GM12878 (cell line): ENCODE results near the gene FAM193A. TPM values are rescaled to one million over a fixed set of nuclear protein-coding genes. Genes with fewer than 3 reads are reported as not detected.

Source experiments
- ATAC-seq: fragments of 200-7000 bp; cut with Tn5 transposase; 3 replicates; pipeline ENCODE4 v1.9.1; 2020; ENCODE audit warnings: mild to moderate bottlenecking, moderate library complexity
- BruUV-seq: library from RNA; stranded (reverse); fragments of 400-500 nt; replicated peaks from 2 replicates; lab custom pipeline; 2021; lab: Mats Ljungman, UMichigan
- CTCF ChIA-PET: fragments of 300-600 bp; sonication (Branson Sonifier 250); formaldehyde crosslinking; extraction: SDS; loops from one replicate; lab custom pipeline; 2021; ENCODE audit warnings: inconsistent platforms; lab: Yijun Ruan, JAX
- POLR2A ChIA-PET: fragments of 350-600 bp; formaldehyde crosslinking; extraction: SDS; loops from one replicate; lab custom pipeline; 2021; ENCODE audit warnings: inconsistent platforms; lab: Charles Lee
- RAD21 ChIA-PET: fragments of 300-600 bp; sonication (Branson Sonifier 250); formaldehyde crosslinking; loops from one replicate; lab custom pipeline; 2023; ENCODE audit warnings: antibody characterized with exemption; ENCODE audit not compliant: unreplicated experiment; lab: Charles Lee
- SMC1A ChIA-PET: fragments of 300-600 bp; sonication (Branson Sonifier 250); formaldehyde crosslinking; loops from one replicate; lab custom pipeline; 2023; ENCODE audit not compliant: unreplicated experiment, uncharacterized antibody; lab: Charles Lee
- DNase-seq: peaks from one replicate; pipeline ENCODE4 v3.0.0-alpha.2; 2011; ENCODE audit warnings: low read depth, low spot score
- FAIRE-seq: peaks from 3 replicates; lab custom pipeline; 2011; peaks lifted over from hg19 to GRCh38; lab: Jason Lieb, UNC
- H2AFZ ChIP-seq: 2 replicates; pipeline ENCODE4 v1.6.0; 2011; ENCODE audit warnings: low read depth, low read length, control low read depth; ENCODE audit not compliant: control insufficient read depth
- H3K27ac ChIP-seq: 2 replicates; pipeline ENCODE4 v1.5.1; 2011; ENCODE audit warnings: control low read depth; ENCODE audit not compliant: control insufficient read depth, insufficient read depth
- H3K27me3 ChIP-seq, 2 experiments: replicated peaks in 1 of 2; 2 replicates each; pipeline versions ENCODE4 v1.6.0 to v1.6.1; 2011; ENCODE audit warnings: low read length in 1 of 2; ENCODE audit not compliant: control insufficient read depth in 2 of 2, insufficient read depth in 2 of 2
- H3K36me3 ChIP-seq, 2 experiments: 2 replicates each; pipeline ENCODE4 v1.5.1; 2011; ENCODE audit warnings: low read length in 1 of 2; ENCODE audit not compliant: control insufficient read depth in 2 of 2, insufficient read depth in 2 of 2
- H3K4me1 ChIP-seq: 2 replicates; pipeline ENCODE4 v1.6.1; 2011; ENCODE audit warnings: mild to moderate bottlenecking, low read length, moderate library complexity, mixed read lengths; ENCODE audit not compliant: control insufficient read depth, insufficient read depth
- H3K4me2 ChIP-seq: 2 replicates; pipeline ENCODE4 v1.6.0; 2011; ENCODE audit warnings: control low read depth; ENCODE audit not compliant: control insufficient read depth, insufficient read depth
- H3K4me3 ChIP-seq: fragments of 200-600 bp; sonication (generic); 2 replicates; pipeline ENCODE4 v1.5.1; 2016
- H3K79me2 ChIP-seq: 2 replicates; pipeline ENCODE4 v1.6.0; 2011; ENCODE audit warnings: low read length; ENCODE audit not compliant: control insufficient read depth, insufficient read depth
- H3K9ac ChIP-seq: 2 replicates; pipeline ENCODE4 v1.8.0; 2011; ENCODE audit warnings: low read length, control low read depth, mixed read lengths; ENCODE audit not compliant: control insufficient read depth, insufficient read depth
- H3K9me3 ChIP-seq: replicated peaks from 3 replicates; pipeline ENCODE4 v1.5.1; 2011; ENCODE audit warnings: mild to moderate bottlenecking, low read length; ENCODE audit not compliant: control insufficient read depth, insufficient read depth
- H4K20me1 ChIP-seq: 2 replicates; pipeline ENCODE4 v1.6.0; 2011; ENCODE audit not compliant: control insufficient read depth, insufficient read depth
- ATF7 ChIP-seq: fragments of 450-650 bp; IDR thresholded peaks from 2 replicates; pipeline ENCODE4 v1.6.1; 2016; ENCODE audit warnings: low read depth, mild to moderate bottlenecking
- CREB1 ChIP-seq: IDR thresholded peaks from 2 replicates; pipeline ENCODE4 v1.6.1; 2012; ENCODE audit warnings: low read depth, mild to moderate bottlenecking, inconsistent platforms
- FOXK2 ChIP-seq: fragments of 450-650 bp; IDR thresholded peaks from 2 replicates; pipeline ENCODE4 v1.6.1; 2017; ENCODE audit warnings: mild to moderate bottlenecking, moderate library complexity
- HCFC1 ChIP-seq: fragments of 150-350 bp; IDR thresholded peaks from 2 replicates; pipeline ENCODE4 v1.6.1; 2014; ENCODE audit warnings: low read length
- IKZF1 ChIP-seq: fragments of 450-650 bp; conservative IDR thresholded peaks from 2 replicates; pipeline ENCODE4 v1.6.1; 2017; ENCODE audit warnings: antibody characterized with exemption, mild to moderate bottlenecking
- IKZF2 ChIP-seq, 2 experiments: fragments of 450-650 bp; IDR thresholded peaks; 2 replicates each; pipeline ENCODE4 v1.6.1; 2017; ENCODE audit warnings: mild to moderate bottlenecking in 2 of 2, moderate library complexity in 2 of 2
- JUNB ChIP-seq: IDR thresholded peaks from 2 replicates; pipeline ENCODE4 v1.6.1; 2016; ENCODE audit warnings: antibody characterized with exemption, mild to moderate bottlenecking
- NBN ChIP-seq: fragments of 450-650 bp; IDR thresholded peaks from 2 replicates; pipeline ENCODE4 v1.6.1; 2016
- NFXL1 ChIP-seq: fragments of 450-650 bp; IDR thresholded peaks from 2 replicates; pipeline ENCODE4 v1.6.1; 2017; ENCODE audit warnings: antibody characterized with exemption, mild to moderate bottlenecking, borderline replicate concordance
- NFYA ChIP-seq: IDR thresholded peaks from 2 replicates; pipeline ENCODE4 v1.6.1; 2011; ENCODE audit warnings: low read depth, mild to moderate bottlenecking, low read length, improper control_type of control experiment, borderline replicate concordance
- POLR2AphosphoS5 ChIP-seq: IDR thresholded peaks from 2 replicates; pipeline ENCODE4 v1.6.1; 2011; ENCODE audit warnings: mild to moderate bottlenecking, low read length, inconsistent platforms
- RAD21 ChIP-seq: IDR thresholded peaks from 2 replicates; pipeline ENCODE4 v1.6.1; 2011; ENCODE audit warnings: mild to moderate bottlenecking, low read depth, low read length, moderate library complexity; ENCODE audit not compliant: insufficient read depth
- RELA ChIP-seq: fragments of 450-650 bp; IDR thresholded peaks from 2 replicates; pipeline ENCODE4 v1.8.0; 2014; ENCODE audit warnings: borderline replicate concordance; ENCODE audit not compliant: partially characterized antibody
- SPI1 ChIP-seq: IDR thresholded peaks from 2 replicates; pipeline ENCODE4 v1.6.1; 2011; ENCODE audit warnings: low read depth, mild to moderate bottlenecking, low read length, moderate library complexity, borderline replicate concordance; ENCODE audit not compliant: insufficient read depth
- TAF1 ChIP-seq: IDR thresholded peaks from 2 replicates; pipeline ENCODE4 v1.6.1; 2011; ENCODE audit warnings: mild to moderate bottlenecking, low read depth, low read length, borderline replicate concordance
- TCF12 ChIP-seq: IDR thresholded peaks from 2 replicates; pipeline ENCODE4 v1.6.1; 2011; ENCODE audit warnings: low read depth, mild to moderate bottlenecking, low read length
- YY1 ChIP-seq: IDR thresholded peaks from 2 replicates; pipeline ENCODE4 v1.6.1; 2011; ENCODE audit warnings: low read depth, mild to moderate bottlenecking, low read length
- ZBED1 ChIP-seq: IDR thresholded peaks from 2 replicates; pipeline ENCODE4 v1.6.1; 2016; ENCODE audit warnings: borderline replicate concordance
- ZNF622 ChIP-seq: fragments of 450-650 bp; IDR thresholded peaks from 2 replicates; pipeline ENCODE4 v1.6.1; 2017; ENCODE audit warnings: mild to moderate bottlenecking, inconsistent platforms
- WGBS: methylation state at CpG from one replicate; pipeline ENCODE4 v1.1.6; 2016; ENCODE audit warnings: low lambda C conversion rate; ENCODE audit not compliant: insufficient replicate concordance, insufficient coverage; ENCODE audit errors: missing lambda C conversion rate; 5-methylcytosine and 5-hydroxymethylcytosine counted together
- in situ Hi-C: fragments of 300-500 bp; cut with MboI; formaldehyde crosslinking; loops from 9 replicates; pipeline ENCODE4 v1.14.3; 2018; ENCODE audit warnings: mixed read lengths
- intact Hi-C: fragments of 100-400 bp; cut with micrococcal nuclease; formaldehyde crosslinking; loops from one replicate; pipeline ENCODE4 v1.14.2; 2022; ENCODE audit not compliant: unreplicated experiment
- polyA plus RNA-seq, 11 experiments: library from polyadenylated mRNA; depleted of rRNA in 4 of 11; unstranded in 6 of 11; stranded (reverse) in 5 of 11; fragments of >200 nt; fragmentation: Nextera tagmentation in 4 of 11; fragmentation: Illumina TruSeq in 1 of 11; extraction: Ambion mirVana in 4 of 11; extraction: Trizol in 1 of 11; gene quantifications; 1 replicate in 1 of 11; 2 replicates in 10 of 11; pipeline versions ENCODE4 v1.2.1 to v1.2.3, GENCODE V29; 2011 to 2016; ENCODE audit warnings: inconsistent platforms in 2 of 11, missing spikeins in 2 of 11, low read depth in 1 of 11
- total RNA-seq, 4 experiments: library from RNA; depleted of rRNA in 3 of 4; stranded (reverse); fragments of >200 nt in 3 of 4; fragmentation: Illumina TruSeq in 1 of 4; extraction: Trizol in 1 of 4; gene quantifications; 2 replicates each; pipeline versions ENCODE4 v1.2.1 to v1.2.3, GENCODE V29; 2013 to 2021

FAM193A gene
- total and polyA plus RNA-seq, 10 of the 15 experiments (the other 5 are each of a cell fraction or from before 2014, with no cell fraction given), result 0.52 to 23.3 (median 7.4) TPM

GRCh38 chr4:2497324-2497723 lies 39.1 kb upstream of the FAM193A start:
- WGBS, result 73% methylated on average over 4 of the region's 4 CpGs
- Histone ChIP-seq H3K9me3 (no peaks in the 10 kb centered on the region; the same call in 2 of the 3 replicates), H3K36me3 (peaks cover 39 to 64% of the 10 kb centered on the region in 2 experiments), H2AFZ (no peak overlapping the region), H3K4me2 (peak overlapping the region; percentile 62)
- no peak for DNase-seq
- TF ChIP-seq ZBED1 (no peak), IKZF1 (no peak), FOXK2 (peak; percentile 42; the same call in 1 of the 2 replicates), ATF7 (0 out of 2 replicates have a peak, but pooled peaks have one; percentile 21)
- TF ChIP-seq, all 136 proteins: peak for 2
- BruUV-seq, result no TSS peak
- FAIRE-seq (no peak), ATAC-seq (peak; percentile 56)
- RAD21 ChIA-PET, result interaction anchor here (3.8 kb wide), 1 partner anchor 13 kb away, joined by 51 read pairs; no protein-coding TSS in a partner anchor
- in situ Hi-C loops, result no loop called here
- no peaks in the 10 kb centered on the region for H3K27me3 ChIP-seq
- CTCF ChIA-PET, result interaction anchor here (0.6 to 1.0 kb wide), 2 partner anchors 250 to 277 kb away, joined by 3 read pairs; no protein-coding TSS in a partner anchor
- no peak overlapping the region for H3K9ac ChIP-seq
- H3K79me2 ChIP-seq, result peaks cover 39% of the 10 kb centered on the region
- peak overlapping the region; percentile 56 for H3K27ac ChIP-seq
- POLR2A ChIA-PET, result interaction anchor here (0.8 to 1.6 kb wide), 5 partner anchors 9 to 29 kb away, joined by 3 to 9 read pairs (median 5); partner anchors contain the start of gene RNF4
- H3K4me1 ChIP-seq, result peaks cover 30% of the 10 kb centered on the region
- SMC1A ChIA-PET, result interaction anchor here (0.6 to 3.0 kb wide), 6 partner anchors 14 to 204 kb away, joined by 3 to 16 read pairs (median 4); partner anchors contain the start of gene RNF4
- intact Hi-C loops, result no loop called here
- peak overlapping the region; percentile 32; the same call in 1 of the 2 replicates for H3K4me3 ChIP-seq
- peaks cover 15% of the 10 kb centered on the region for H4K20me1 ChIP-seq

GRCh38 chr4:2497931-2498330 lies 38.5 kb upstream of the FAM193A start:
- DNase-seq (peak; percentile 90), ATAC-seq (peak; percentile 98), FAIRE-seq (peak; percentile 96)
- peaks cover 33% of the 10 kb centered on the region for H3K79me2 ChIP-seq
- peaks cover 35 to 58% of the 10 kb centered on the region in 2 experiments for H3K36me3 ChIP-seq
- 23% methylated on average over 9 of the region's 9 CpGs for WGBS
- intact Hi-C loops (loop anchor here (2.0 kb wide), 1 partner anchor 13 kb away; no protein-coding TSS in a partner anchor), in situ Hi-C loops (no loop called here)
- no TSS peak for BruUV-seq
- H3K4me2 ChIP-seq, result peak overlapping the region; percentile 38; the same call in 1 of the 2 replicates
- no peak overlapping the region for H3K9ac ChIP-seq
- no peak overlapping the region for H2AFZ ChIP-seq
- SMC1A ChIA-PET, result interaction anchor here (1.0 to 1.4 kb wide), 3 partner anchors 15 to 32 kb away, joined by 3 to 4 read pairs (median 3); no protein-coding TSS in a partner anchor
- peak overlapping the region; percentile 56 for H3K27ac ChIP-seq
- RAD21 ChIA-PET, result interaction anchor here (3.8 kb wide), 1 partner anchor 13 kb away, joined by 51 read pairs; no protein-coding TSS in a partner anchor
- H3K4me1 ChIP-seq, result peaks cover 30% of the 10 kb centered on the region
- CTCF ChIA-PET, result interaction anchor here (0.6 kb wide), 1 partner anchor 250 kb away, joined by 3 read pairs; no protein-coding TSS in a partner anchor
- no peaks in the 10 kb centered on the region; the same call in 2 of the 3 replicates for H3K9me3 ChIP-seq
- no peak overlapping the region; the same call in 1 of the 2 replicates for H3K4me3 ChIP-seq
- peaks cover 10% of the 10 kb centered on the region for H4K20me1 ChIP-seq
- POLR2A ChIA-PET, result interaction anchor here (1.0 to 1.6 kb wide), 3 partner anchors 10 to 29 kb away, joined by 3 to 9 read pairs (median 7); partner anchors contain the start of gene RNF4
- H3K27me3 ChIP-seq, result no peaks in the 10 kb centered on the region
- TF ChIP-seq POLR2AphosphoS5 (no peak), IKZF2 (IDR thresholded peaks at IDR 0.05) (peak in 1 of 2 experiments; percentile 58; a peak in 2 of 4 replicates), RAD21 (no peak), NBN (peak; percentile 74; the same call in 1 of the 2 replicates), JUNB (peak; percentile 26; the same call in 1 of the 2 replicates), RELA (peak; percentile 2), TCF12 (no peak), HCFC1 (no peak), NFXL1 (no peak), SPI1 (peak; percentile 88), IKZF1 (peak; percentile 37; the same call in 1 of the 2 replicates), ZNF622 (no peak), CREB1 (peak; percentile 68), NFYA (no peak), YY1 (no peak), TAF1 (no peak)
